NCI-H2029 treated with DMSO at 0.1 percent for 48 hours (cell line): ENCODE results near the gene MYPOP.

Experiments used
- DNase-seq: peaks from one replicate; lab custom pipeline; 2025; lab: John Stamatoyannopoulos, UW

The MYPOP gene

GRCh38 chr19:45863840-45864628, 38.4 kb downstream of the MYPOP start, which contains the start of gene FOXA3:
TSS of gene FOXA3 (plus strand) at chr19:45864326. CDS start at chr19:45864457, 131 bp downstream.
- no peak for DNase-seq

- no peak for DNase-seq
Measured at GRCh38 chr19:45863335-45863839, 39.0 kb downstream of the MYPOP start.

- peak; percentile 92 for DNase-seq
Measured at GRCh38 chr19:45862564-45863334, 39.7 kb downstream of the MYPOP start, which contains the start of gene SYMPK. TSS of gene SYMPK (minus strand) at chr19:45863147. CDS start at chr19:45854495, 8,652 bp downstream.

- no peak for DNase-seq
Measured at GRCh38 chr19:45862271-45862563, 40.2 kb downstream of the MYPOP start.

- DNase-seq: no peak
Measured at GRCh38 chr19:45860359-45861259, 41.8 kb downstream of the MYPOP start.

- no peak for DNase-seq
Measured at GRCh38 chr19:45854167-45854778, 48.1 kb downstream of the MYPOP start.

- DNase-seq: peak; percentile 33
Measured at GRCh38 chr19:45852983-45853382, 49.4 kb downstream of the MYPOP start.

- DNase-seq: no peak
Measured at GRCh38 chr19:45852145-45852750, 50.2 kb downstream of the MYPOP start.

- DNase-seq: no peak
Measured at GRCh38 chr19:45848922-45849321, 53.5 kb downstream of the MYPOP start.

GRCh38 chr19:45847663-45848062, 54.8 kb downstream of the MYPOP start:
- no peak for DNase-seq

GRCh38 chr19:45842198-45842597, 60.2 kb downstream of the MYPOP start:
- DNase-seq: no peak
